ENCODE data around the gene GM2A.

GM2A gene

DNA sequence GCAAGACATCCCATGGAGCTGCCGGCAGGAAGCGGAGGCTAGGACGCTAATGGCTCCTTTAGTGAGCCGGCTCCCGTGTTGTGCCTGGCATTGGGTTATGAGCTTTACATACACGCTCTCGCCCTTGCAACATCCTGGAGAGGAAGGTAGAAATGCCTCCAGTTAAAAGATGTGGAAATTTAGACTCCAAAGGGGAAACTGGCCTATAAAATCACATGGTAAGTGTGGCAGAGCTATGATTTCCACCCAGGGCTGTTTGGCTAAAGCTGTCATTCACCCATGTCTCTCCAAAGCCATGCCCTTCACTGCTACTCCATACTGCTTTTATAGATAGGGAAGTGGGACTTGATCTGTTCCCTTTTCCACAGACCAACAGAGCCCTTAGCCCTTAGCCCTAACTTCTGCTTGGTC lies 5.2 kb downstream of the GM2A start:
- TF ChIP-seq, protein P1, sequence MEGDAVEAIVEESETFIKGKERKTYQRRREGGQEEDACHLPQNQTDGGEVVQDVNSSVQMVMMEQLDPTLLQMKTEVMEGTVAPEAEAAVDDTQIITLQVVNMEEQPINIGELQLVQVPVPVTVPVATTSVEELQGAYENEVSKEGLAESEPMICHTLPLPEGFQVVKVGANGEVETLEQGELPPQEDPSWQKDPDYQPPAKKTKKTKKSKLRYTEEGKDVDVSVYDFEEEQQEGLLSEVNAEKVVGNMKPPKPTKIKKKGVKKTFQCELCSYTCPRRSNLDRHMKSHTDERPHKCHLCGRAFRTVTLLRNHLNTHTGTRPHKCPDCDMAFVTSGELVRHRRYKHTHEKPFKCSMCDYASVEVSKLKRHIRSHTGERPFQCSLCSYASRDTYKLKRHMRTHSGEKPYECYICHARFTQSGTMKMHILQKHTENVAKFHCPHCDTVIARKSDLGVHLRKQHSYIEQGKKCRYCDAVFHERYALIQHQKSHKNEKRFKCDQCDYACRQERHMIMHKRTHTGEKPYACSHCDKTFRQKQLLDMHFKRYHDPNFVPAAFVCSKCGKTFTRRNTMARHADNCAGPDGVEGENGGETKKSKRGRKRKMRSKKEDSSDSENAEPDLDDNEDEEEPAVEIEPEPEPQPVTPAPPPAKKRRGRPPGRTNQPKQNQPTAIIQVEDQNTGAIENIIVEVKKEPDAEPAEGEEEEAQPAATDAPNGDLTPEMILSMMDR (IDR thresholded peaks at IDR 0.05) = no peak
- H3K4me1 ChIP-seq = peaks cover 0 to 24% (median 11%) of the 10 kb centered on the region in 4 donors
- peaks cover 14 to 30% (median 17%) of the 10 kb centered on the region in 3 donors for H3K36me3 ChIP-seq
- H3K9me3 ChIP-seq = no peaks in the 10 kb centered on the region
- no peak overlapping the region for H3K4me3 ChIP-seq
- H3K27ac ChIP-seq = no peak overlapping the region
- intact Hi-C loops (cut with DNase I; ENCODE audit: low total_unique reads) = no loop called here
- no peaks in the 10 kb centered on the region for H3K27me3 ChIP-seq
- no peak for DNase-seq

DNA sequence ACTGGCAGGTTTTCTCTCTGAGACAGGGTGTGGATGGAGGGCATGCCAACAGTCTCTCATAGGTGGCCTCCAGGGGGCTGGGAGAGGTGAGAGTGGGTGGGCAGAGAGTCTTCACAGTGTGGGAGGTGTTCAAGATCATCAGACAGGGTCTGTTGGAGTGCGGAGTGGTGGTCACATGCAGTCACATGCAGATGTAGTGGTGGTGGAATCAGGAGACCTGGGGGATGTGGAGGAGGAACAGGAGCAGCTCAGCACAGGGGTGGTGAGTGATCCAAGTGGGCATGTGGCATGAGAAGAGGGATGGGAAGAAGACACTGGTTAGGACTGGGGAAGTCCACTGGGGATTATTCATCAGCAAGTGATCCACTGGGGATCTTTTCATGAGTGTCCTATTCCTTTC lies 5.8 kb downstream of the GM2A start:
- no peak for DNase-seq
- TF ChIP-seq, protein P1 (IDR thresholded peaks at IDR 0.05) = no peak
- no peaks in the 10 kb centered on the region for H3K9me3 ChIP-seq
- intact Hi-C loops (cut with DNase I; ENCODE audit: low total_unique reads) = no loop called here
- H3K27ac ChIP-seq = no peak overlapping the region
- peaks cover 14 to 30% (median 17%) of the 10 kb centered on the region in 3 donors for H3K36me3 ChIP-seq
- H3K4me3 ChIP-seq = no peak overlapping the region
- no peaks in the 10 kb centered on the region for H3K27me3 ChIP-seq
- peaks cover 0 to 18% (median 8%) of the 10 kb centered on the region in 4 donors for H3K4me1 ChIP-seq

DNA sequence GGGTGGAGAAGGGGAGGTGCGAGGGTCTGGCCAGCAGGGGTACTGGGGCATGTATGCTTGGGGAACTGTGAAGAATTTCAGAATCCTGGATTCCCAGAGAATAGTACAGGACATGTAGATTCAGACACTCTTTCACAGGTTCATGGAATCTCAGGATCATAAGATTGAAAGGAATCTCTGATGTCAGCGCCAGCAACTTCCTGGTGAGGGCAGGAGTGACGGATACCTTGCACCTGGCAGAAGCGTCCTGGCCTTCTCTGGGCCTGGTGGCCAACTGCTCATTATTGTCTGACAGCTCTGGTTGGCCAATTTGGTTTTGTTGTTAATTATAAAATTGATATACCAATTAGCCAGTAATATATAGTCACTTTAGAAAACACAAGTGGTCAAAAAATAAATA lies 6.9 kb downstream of the GM2A start:
- Histone ChIP-seq H3K27ac (no peak overlapping the region), H3K4me3 (no peak overlapping the region), H3K4me1 (peaks cover 0 to 12% (median 3%) of the 10 kb centered on the region in 4 donors), H3K36me3 (peaks cover 14 to 36% (median 17%) of the 10 kb centered on the region in 3 donors), H3K9me3 (no peaks in the 10 kb centered on the region), H3K27me3 (no peaks in the 10 kb centered on the region)
- TF ChIP-seq, protein P1 (IDR thresholded peaks at IDR 0.05) = no peak
- intact Hi-C loops (cut with DNase I; ENCODE audit: low total_unique reads) = no loop called here
- no peak for DNase-seq

DNA sequence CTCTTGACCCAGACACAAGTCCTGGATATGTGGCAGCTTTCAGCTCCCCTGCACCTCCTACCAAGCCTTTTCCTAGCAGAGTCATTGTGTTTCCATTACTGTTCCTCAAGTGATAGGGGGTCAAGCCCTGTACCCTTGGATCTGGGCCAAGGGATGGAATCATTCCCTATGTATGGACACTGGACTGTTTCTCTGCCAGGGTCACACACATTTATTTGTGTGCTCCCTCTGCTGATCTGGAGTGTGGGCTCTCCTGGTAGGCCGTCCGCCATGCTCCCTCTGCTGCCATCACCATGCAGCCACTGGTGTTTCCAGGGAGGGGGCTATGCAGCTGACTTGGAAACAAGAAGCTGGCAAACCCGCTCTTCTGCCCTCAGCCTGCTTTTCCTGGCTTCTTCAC lies 9.5 kb downstream of the GM2A start:
- DNase-seq = no peak
- Histone ChIP-seq H3K27ac (no peak overlapping the region), H3K27me3 (no peaks in the 10 kb centered on the region), H3K36me3 (peaks cover 28 to 62% (median 31%) of the 10 kb centered on the region in 3 donors), H3K9me3 (no peaks in the 10 kb centered on the region), H3K4me3 (no peak overlapping the region), H3K4me1 (peaks cover 0 to 2% (median 0%) of the 10 kb centered on the region in 4 donors)
- TF ChIP-seq, protein P1 (IDR thresholded peaks at IDR 0.05) = no peak
- intact Hi-C loops (cut with DNase I; ENCODE audit: low total_unique reads) = no loop called here

DNA sequence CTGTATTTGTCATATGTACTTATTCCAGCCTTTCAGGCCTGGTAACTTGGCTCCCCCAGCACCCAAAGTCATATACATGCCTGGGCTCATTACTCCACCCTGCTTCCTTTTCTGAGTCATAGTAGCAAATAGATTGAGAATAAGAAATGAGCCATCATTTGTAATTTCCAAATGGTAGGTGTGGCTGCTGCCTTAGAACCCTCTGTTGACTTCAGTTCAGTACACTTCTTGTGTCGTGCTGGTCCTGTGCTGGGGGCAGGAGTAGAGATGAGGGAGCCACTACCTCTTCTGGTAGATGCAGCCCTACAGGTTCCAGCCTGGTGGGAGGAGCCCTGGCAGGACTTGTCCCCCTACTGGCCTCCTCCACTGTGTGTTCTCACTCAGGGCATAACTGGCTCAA lies 11.1 kb downstream of the GM2A start:
- DNase-seq = no peak
- Histone ChIP-seq H3K4me1 (peaks cover 0 to 2% (median 0%) of the 10 kb centered on the region in 4 donors), H3K27me3 (no peaks in the 10 kb centered on the region), H3K27ac (no peak overlapping the region), H3K4me3 (no peak overlapping the region), H3K9me3 (no peaks in the 10 kb centered on the region), H3K36me3 (peaks cover 42 to 76% (median 47%) of the 10 kb centered on the region in 3 donors)
- TF ChIP-seq, protein P1 (IDR thresholded peaks at IDR 0.05) = no peak
- intact Hi-C loops (cut with DNase I; ENCODE audit: low total_unique reads) = no loop called here

Data from tibial artery (tissue), 4 donors.